HepG2 (cell line): Measurements from ENCODE around the gene SPC24. TPM values are rescaled to one million over a fixed set of nuclear protein-coding genes. Genes with fewer than 3 reads are reported as not detected.
A peak's percentile ranks its signal among the peaks of the same experiment; 100 is the strongest.

Experiments used
- CBFB ChIP-seq: sonication (generic); formaldehyde crosslinking; IDR thresholded peaks from 2 replicates; pipeline ENCODE4 v1.4.0; 2020; ENCODE audit warnings: missing genetic modification reagents
- CCDC6 ChIP-seq: sonication (generic); formaldehyde crosslinking; IDR thresholded peaks from 2 replicates; pipeline ENCODE4 v1.8.1; 2022; ENCODE audit warnings: mild to moderate bottlenecking, missing genetic modification reagents, moderate library complexity
- HMGA1 ChIP-seq: sonication (generic); formaldehyde crosslinking; conservative IDR thresholded peaks from 2 replicates; pipeline ENCODE4 v1.4.0; 2020; ENCODE audit warnings: missing genetic modification reagents
- KLF16 ChIP-seq, 2 experiments: sonication (generic) in 1 of 2; formaldehyde crosslinking in 1 of 2; IDR thresholded peaks; 2 replicates each; pipeline versions ENCODE4 v1.6.1 to v1.8.0; 2016 to 2023; ENCODE audit warnings: missing genetic modification reagents in 2 of 2, missing compliant biosample characterization in 1 of 2
- MED13 ChIP-seq: sonication (generic); formaldehyde crosslinking; IDR thresholded peaks from 2 replicates; pipeline ENCODE4 v1.5.0; 2020; ENCODE audit warnings: missing genetic modification reagents
- MLX ChIP-seq: IDR thresholded peaks from 2 replicates; pipeline ENCODE4 v1.6.1; 2016
- NR1H2 ChIP-seq: sonication (generic); formaldehyde crosslinking; IDR thresholded peaks from 2 replicates; pipeline ENCODE4 v1.8.1; 2022; ENCODE audit warnings: low read depth, missing genetic modification reagents, borderline replicate concordance
- RBM39 ChIP-seq: fragments of 200-400 bp; formaldehyde crosslinking; IDR thresholded peaks from one replicate; pipeline ENCODE4 v1.6.1; 2018; ENCODE audit warnings: antibody characterized with exemption, mild to moderate bottlenecking, low read depth, low read length; ENCODE audit not compliant: poor library complexity, severe bottlenecking
- RFX1 ChIP-seq: fragments of 450-650 bp; IDR thresholded peaks from 2 replicates; pipeline ENCODE4 v1.6.1; 2017
- SNAI1 ChIP-seq: sonication (generic); formaldehyde crosslinking; IDR thresholded peaks from 2 replicates; pipeline ENCODE4 v1.5.0; 2020; ENCODE audit warnings: mild to moderate bottlenecking, missing genetic modification reagents, borderline replicate concordance
- SRSF1 ChIP-seq: fragments of 200-400 bp; formaldehyde crosslinking; optimal IDR thresholded peaks from 2 replicates; pipeline ENCODE3; 2017; ENCODE audit warnings: mild to moderate bottlenecking, low read depth, low read length, moderate library complexity
- ZGPAT ChIP-seq: IDR thresholded peaks from 2 replicates; pipeline ENCODE4 v1.6.1; 2016; ENCODE audit warnings: mild to moderate bottlenecking
- ZMAT5 ChIP-seq: sonication (generic); formaldehyde crosslinking; IDR thresholded peaks from 2 replicates; pipeline ENCODE4 v1.5.0; 2020; ENCODE audit warnings: mild to moderate bottlenecking, low read depth, missing genetic modification reagents, borderline replicate concordance
- ZNF101 ChIP-seq: sonication (generic); formaldehyde crosslinking; IDR thresholded peaks from 2 replicates; pipeline ENCODE4 v1.4.0; 2020; ENCODE audit warnings: mild to moderate bottlenecking, low read depth, missing genetic modification reagents, borderline replicate concordance
- ZNF121 ChIP-seq: sonication (generic); formaldehyde crosslinking; IDR thresholded peaks from 2 replicates; pipeline ENCODE4 v1.5.0; 2020; ENCODE audit warnings: mild to moderate bottlenecking, missing genetic modification reagents
- ZNF138 ChIP-seq: sonication (generic); formaldehyde crosslinking; IDR thresholded peaks from 2 replicates; pipeline ENCODE4 v1.5.0; 2020; ENCODE audit warnings: mild to moderate bottlenecking, low read depth, missing genetic modification reagents
- ZNF891 ChIP-seq: sonication (generic); formaldehyde crosslinking; IDR thresholded peaks from 2 replicates; pipeline ENCODE4 v1.5.0; 2020; ENCODE audit warnings: mild to moderate bottlenecking, missing genetic modification reagents
- polyA plus RNA-seq, 8 experiments: library from polyadenylated mRNA; depleted of rRNA in 3 of 8; stranded (reverse) in 7 of 8; unstranded in 1 of 8; fragments of >200 nt; fragmentation: Illumina TruSeq in 4 of 8; extraction: Trizol in 4 of 8; gene quantifications; 2 replicates each; pipeline versions ENCODE4 v1.2.1 to v1.2.3, GENCODE V29; 2011 to 2016; ENCODE audit warnings: low read depth in 4 of 8, missing spikeins in 1 of 8, mixed read lengths in 1 of 8; ENCODE audit not compliant: insufficient read depth in 1 of 8
- total RNA-seq, 5 experiments: library from RNA; depleted of rRNA; stranded (reverse); fragments of >200 nt; fragmentation: Illumina TruSeq; extraction: Trizol; gene quantifications; 2 replicates each; pipeline ENCODE4 v1.2.3, GENCODE V29; 2016; ENCODE audit warnings: low read depth in 1 of 5
- TF ChIP-seq, protein P1 (sequence below): sonication (generic); formaldehyde crosslinking; IDR thresholded peaks from 2 replicates; pipeline ENCODE4 v1.4.0; 2020; ENCODE audit warnings: missing genetic modification reagents, borderline replicate concordance
- TF ChIP-seq, protein P2 (sequence below): conservative IDR thresholded peaks from 2 replicates; pipeline ENCODE4 v1.6.1; 2018; ENCODE audit warnings: missing genetic modification reagents

The SPC24 gene
- total and polyA plus RNA-seq, 2 of the 13 experiments (the other 11 are each of a cell fraction or from before 2014, with no cell fraction given) = 10.0 to 46.2 TPM

GRCh38 chr19:11155373-11156120 lies at the start of gene SPC24 (continued):
- TF ChIP-seq HMGA1 (CRISPR knock-in tag) (no peak), MED13 (CRISPR knock-in tag) (no peak), ZGPAT (CRISPR knock-in tag) (0 out of 2 replicates have a peak, but pooled peaks have one; percentile 12), ZNF121 (CRISPR knock-in tag) (no peak), RBM39 (peak; percentile 73), ZNF891 (CRISPR knock-in tag) (peak; percentile 16; the same call in 1 of the 2 replicates), NR1H2 (CRISPR knock-in tag) (no peak), ZNF101 (CRISPR knock-in tag) (no peak), KLF16 (CRISPR knock-in tag; IDR thresholded peaks at IDR 0.05) (peak in 1 of 2 experiments; percentile 74; a peak in 1 of 4 replicates), RFX1 (no peak), ZNF138 (0 out of 2 replicates have a peak, but pooled peaks have one; percentile 60), CBFB (CRISPR knock-in tag) (0 out of 2 replicates have a peak, but pooled peaks have one; percentile 50), ZMAT5 (CRISPR knock-in tag) (no peak), CCDC6 (CRISPR knock-in tag) (peak; percentile 95; the same call in 1 of the 2 replicates), SRSF1 (peak; percentile 41), SNAI1 (CRISPR knock-in tag) (peak; percentile 65; the same call in 1 of the 2 replicates), MLX (no peak)
- TF ChIP-seq, protein P1, sequence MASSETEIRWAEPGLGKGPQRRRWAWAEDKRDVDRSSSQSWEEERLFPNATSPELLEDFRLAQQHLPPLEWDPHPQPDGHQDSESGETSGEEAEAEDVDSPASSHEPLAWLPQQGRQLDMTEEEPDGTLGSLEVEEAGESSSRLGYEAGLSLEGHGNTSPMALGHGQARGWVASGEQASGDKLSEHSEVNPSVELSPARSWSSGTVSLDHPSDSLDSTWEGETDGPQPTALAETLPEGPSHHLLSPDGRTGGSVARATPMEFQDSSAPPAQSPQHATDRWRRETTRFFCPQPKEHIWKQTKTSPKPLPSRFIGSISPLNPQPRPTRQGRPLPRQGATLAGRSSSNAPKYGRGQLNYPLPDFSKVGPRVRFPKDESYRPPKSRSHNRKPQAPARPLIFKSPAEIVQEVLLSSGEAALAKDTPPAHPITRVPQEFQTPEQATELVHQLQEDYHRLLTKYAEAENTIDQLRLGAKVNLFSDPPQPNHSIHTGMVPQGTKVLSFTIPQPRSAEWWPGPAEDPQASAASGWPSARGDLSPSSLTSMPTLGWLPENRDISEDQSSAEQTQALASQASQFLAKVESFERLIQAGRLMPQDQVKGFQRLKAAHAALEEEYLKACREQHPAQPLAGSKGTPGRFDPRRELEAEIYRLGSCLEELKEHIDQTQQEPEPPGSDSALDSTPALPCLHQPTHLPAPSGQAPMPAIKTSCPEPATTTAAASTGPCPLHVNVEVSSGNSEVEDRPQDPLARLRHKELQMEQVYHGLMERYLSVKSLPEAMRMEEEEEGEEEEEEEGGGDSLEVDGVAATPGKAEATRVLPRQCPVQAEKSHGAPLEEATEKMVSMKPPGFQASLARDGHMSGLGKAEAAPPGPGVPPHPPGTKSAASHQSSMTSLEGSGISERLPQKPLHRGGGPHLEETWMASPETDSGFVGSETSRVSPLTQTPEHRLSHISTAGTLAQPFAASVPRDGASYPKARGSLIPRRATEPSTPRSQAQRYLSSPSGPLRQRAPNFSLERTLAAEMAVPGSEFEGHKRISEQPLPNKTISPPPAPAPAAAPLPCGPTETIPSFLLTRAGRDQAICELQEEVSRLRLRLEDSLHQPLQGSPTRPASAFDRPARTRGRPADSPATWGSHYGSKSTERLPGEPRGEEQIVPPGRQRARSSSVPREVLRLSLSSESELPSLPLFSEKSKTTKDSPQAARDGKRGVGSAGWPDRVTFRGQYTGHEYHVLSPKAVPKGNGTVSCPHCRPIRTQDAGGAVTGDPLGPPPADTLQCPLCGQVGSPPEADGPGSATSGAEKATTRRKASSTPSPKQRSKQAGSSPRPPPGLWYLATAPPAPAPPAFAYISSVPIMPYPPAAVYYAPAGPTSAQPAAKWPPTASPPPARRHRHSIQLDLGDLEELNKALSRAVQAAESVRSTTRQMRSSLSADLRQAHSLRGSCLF (CRISPR knock-in tag) = no peak
- TF ChIP-seq, protein P2, sequence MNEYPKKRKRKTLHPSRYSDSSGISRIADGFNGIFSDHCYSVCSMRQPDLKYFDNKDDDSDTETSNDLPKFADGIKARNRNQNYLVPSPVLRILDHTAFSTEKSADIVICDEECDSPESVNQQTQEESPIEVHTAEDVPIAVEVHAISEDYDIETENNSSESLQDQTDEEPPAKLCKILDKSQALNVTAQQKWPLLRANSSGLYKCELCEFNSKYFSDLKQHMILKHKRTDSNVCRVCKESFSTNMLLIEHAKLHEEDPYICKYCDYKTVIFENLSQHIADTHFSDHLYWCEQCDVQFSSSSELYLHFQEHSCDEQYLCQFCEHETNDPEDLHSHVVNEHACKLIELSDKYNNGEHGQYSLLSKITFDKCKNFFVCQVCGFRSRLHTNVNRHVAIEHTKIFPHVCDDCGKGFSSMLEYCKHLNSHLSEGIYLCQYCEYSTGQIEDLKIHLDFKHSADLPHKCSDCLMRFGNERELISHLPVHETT (CRISPR knock-in tag) = no peak
